COLO668 (cell line): ENCODE data around the gene SH3BP4.

Experiments
- DNase-seq: peaks from one replicate; lab custom pipeline; 2025; ENCODE audit not compliant: unreplicated experiment; lab: John Stamatoyannopoulos, UW

The SH3BP4 gene

DNA sequence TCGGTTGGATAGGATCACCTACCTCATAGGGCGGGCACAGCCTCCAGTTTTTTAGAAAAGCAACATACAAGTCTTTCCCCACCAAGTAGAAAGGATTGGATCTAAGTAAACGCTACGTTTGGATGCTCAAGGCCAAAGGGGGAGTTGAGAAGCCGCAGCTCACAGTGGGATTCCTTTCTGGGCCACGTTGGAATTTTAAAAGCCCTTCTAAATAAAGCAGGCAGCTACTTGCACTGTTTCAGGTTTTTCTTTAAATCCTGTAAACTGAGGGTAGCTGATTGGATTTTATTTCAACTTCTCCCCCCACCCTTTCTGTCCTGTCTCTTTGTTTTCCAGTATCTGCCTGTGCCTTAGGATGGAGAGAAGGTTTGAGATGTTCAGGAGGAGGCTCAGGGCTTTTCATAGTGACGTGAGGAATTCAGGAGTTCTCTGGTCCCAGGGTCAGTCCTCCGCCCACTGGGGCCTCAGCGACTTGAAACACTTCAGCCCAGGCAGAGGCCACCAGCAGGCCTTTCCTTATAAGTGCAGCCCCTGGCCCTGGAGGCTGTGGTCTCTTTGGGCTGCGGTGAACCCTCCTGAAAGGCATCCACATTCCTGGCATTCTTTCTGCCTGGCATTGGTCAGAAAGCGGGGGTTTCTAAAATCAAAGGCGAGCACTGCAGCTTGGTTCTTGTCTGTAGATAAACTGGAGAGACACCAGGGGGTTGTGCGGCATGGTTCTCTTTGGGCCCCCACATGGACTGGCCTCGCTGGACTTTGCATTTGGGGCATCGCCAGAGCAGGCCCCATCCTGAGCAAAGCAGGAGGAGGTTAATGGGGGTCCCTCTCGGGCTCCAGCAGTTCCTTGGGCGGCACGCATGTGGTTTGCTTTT, 44.5 kb downstream of the SH3BP4 start:
- no peak for DNase-seq

GRCh38 chr2:234996941-234997270, 45.1 kb downstream of the SH3BP4 start:
- no peak for DNase-seq

- DNase-seq: no peak
Measured at GRCh38 chr2:234997389-234997788, 45.6 kb downstream of the SH3BP4 start.

DNA sequence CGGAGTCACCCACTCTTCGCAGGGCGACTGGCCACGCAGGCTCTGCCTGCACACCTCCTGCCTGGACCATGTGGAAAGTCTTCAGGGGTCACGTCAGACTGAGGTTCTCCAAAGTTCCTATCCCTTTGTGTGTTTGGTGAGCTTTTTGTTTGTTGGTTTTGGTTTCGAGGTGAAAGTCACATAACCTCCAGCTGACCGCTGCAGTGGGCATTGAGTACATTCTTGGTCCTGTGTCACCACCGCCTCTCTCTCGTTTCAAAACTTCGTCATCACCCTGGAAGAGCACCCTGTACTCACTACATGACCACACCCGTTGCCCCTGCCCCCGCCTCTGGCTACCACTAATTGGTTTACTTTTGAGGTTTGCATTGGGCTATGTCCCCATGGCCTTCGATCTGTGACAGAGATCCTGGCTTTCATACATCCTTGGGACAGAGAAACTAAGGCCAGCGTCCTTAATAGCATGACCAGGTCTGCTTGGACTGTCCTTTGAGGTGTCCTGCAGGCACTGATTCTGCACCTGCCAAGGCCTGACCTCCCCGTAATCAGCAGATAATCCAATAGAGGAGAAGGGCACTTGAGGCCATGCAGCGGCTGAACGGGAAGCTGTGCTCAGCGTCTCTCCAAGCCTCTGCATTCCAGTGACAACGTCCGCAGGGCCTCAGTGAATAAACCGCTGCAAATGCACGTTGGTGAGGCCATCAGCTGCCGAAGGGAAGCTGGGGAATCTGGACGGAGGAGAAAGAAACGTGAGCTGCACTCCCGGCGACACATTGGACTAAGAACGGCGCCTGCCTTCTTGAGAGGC, 46.8 kb downstream of the SH3BP4 start:
- DNase-seq: peak; percentile 29

- no peak for DNase-seq
Measured at GRCh38 chr2:234999740-235000425, 48.1 kb downstream of the SH3BP4 start.

- peak; percentile 31 for DNase-seq
Measured at GRCh38 chr2:235000426-235001236, 48.8 kb downstream of the SH3BP4 start.

DNA sequence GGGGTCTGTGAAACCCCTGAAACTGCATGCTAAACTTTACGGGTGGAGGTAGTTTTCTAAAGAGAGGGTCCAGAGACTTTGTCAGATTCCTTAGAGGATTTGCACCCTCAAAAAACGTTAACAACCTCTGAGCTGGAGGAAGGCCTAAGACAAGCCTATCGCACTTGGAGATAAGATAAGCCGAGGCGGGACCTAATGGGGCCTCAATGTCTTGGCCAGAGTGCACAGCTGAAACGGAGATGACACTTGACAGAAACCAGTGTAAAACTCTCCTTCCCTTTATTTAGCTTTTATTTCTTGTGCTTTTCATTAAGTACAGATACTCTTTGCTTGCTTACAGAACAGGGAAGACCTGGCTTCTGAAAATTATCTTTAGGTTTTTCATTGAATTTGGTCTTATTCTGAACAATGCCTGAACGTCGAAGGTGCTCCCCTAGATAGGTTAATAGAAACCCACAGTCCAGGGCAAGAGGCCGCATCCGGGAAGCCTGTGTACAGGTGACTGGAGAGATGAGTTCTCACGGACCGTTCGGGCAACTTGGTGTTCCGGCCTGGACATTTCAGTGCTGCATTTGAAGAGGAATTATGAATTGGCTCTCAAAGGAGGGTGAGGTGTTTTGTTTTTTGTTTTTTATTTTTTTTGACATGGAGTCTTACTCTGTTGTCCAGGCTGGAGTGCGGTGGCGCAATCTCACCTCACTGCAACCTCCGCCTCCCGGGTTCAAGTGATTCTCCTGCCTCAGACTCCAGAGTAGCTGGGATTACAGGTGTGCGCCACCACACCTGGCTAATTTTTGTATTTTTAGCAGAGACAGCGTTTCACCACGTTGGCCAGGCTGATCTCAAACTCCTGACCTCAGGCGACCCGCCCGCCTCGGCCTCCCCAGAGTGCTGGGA, 49.7 kb downstream of the SH3BP4 start:
- DNase-seq: no peak

DNA sequence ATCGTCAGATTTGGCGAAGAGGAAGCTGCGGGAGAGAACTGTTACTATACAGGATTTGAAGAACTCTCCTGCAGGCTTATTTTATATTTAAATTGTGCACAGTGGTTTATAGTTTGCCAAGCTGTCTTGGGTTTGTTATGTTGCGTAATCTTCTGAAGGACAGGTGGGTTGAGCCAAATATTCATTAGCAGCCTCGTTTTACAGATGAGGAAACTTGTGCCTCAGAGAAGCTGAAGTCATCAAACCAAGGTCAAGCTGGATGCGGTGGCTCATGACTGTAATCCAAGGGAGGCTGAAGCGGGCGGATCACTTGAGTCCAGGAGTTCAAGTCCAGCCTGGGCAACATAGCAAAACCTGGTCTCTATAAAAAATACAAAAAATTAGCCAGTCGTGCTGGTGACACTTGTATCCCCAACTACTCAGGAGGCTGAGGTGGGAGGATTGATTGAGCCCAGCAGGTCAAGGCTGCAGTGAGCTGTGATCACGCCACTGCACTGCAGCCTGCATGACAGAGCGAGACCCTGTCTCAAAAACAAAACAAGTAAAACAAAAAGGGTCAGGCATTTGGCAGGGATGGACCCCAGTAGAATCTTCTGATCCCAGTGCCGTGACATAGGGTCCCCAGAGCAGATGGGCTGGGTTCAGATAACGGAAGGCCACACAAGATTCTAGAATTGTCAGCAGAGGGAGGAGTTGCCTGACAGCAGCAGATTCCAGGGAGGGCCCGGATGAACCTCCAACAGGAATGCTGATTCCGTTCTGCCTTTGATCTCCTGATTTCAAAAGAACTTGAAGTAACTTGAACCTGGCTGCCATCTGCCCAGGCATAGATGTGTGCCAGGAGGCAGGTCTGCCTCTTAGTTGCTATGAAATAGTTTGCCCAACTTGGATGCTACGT, 50.6 kb downstream of the SH3BP4 start:
- DNase-seq: no peak

GRCh38 chr2:235003096-235003775, 51.4 kb downstream of the SH3BP4 start:
- DNase-seq: no peak

- no peak for DNase-seq
Measured at GRCh38 chr2:235004329-235004903, 52.6 kb downstream of the SH3BP4 start.

DNA sequence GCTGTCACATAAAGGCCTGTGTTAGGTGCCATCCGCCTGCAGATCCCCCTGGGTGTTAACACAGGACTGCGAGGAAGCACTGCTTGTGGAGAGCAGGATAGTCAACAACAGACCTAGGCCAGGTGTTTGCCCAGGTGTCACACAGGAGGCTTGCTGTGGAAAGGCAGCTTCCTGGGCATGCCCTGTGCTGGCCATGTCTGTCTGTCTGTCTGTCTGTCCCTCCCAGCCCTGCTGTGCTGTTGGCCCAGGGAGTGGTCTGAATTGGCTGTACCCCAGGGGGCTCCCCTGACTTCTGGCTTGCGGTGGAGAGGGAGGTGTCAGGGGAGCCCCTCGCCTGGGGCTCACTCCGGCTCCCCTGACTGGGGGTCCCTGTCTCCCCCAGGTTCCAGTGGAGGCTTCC, 53.2 kb downstream of the SH3BP4 start:
- DNase-seq: peak; percentile 82

- peak; percentile 84 for DNase-seq
Measured at GRCh38 chr2:235005603-235006259, 53.9 kb downstream of the SH3BP4 start.

- DNase-seq: no peak
Measured at GRCh38 chr2:235006461-235006860, 54.6 kb downstream of the SH3BP4 start.

- peak; percentile 14 for DNase-seq
Measured at GRCh38 chr2:235006986-235007385, 55.2 kb downstream of the SH3BP4 start.

GRCh38 chr2:235007664-235008457, 56.0 kb downstream of the SH3BP4 start:
- DNase-seq: peak; percentile 42

- peak; percentile 74 for DNase-seq
Measured at GRCh38 chr2:235008584-235009044, 56.8 kb downstream of the SH3BP4 start.
